ELF-1 (cell line): ENCODE measurements around the gene ENOX1.

Experiments
- DNase-seq: peaks from one replicate; pipeline ENCODE4 v3.0.0-alpha.2; 2016; ENCODE audit warnings: low read depth, low spot score

The ENOX1 gene

GRCh38 chr13:43291287-43292060, 495.3 kb downstream of the ENOX1 start:
- no peak for DNase-seq

GRCh38 chr13:43289470-43290255, 497.1 kb downstream of the ENOX1 start:
- DNase-seq: no peak

GRCh38 chr13:43286751-43287150, 500.0 kb downstream of the ENOX1 start:
- DNase-seq: no peak

- no peak for DNase-seq
Measured at GRCh38 chr13:43285933-43286597, 500.7 kb downstream of the ENOX1 start.

- no peak for DNase-seq
Measured at GRCh38 chr13:43284162-43284561, 502.6 kb downstream of the ENOX1 start.

GRCh38 chr13:43279696-43280095, 507.1 kb downstream of the ENOX1 start:
- no peak for DNase-seq

- no peak for DNase-seq
Measured at GRCh38 chr13:43278127-43278526, 508.6 kb downstream of the ENOX1 start.

- no peak for DNase-seq
Measured at GRCh38 chr13:43277142-43277541, 509.6 kb downstream of the ENOX1 start.

GRCh38 chr13:43274881-43275280, 511.9 kb downstream of the ENOX1 start:
- DNase-seq: no peak

- no peak for DNase-seq
Measured at GRCh38 chr13:43273362-43273761, 513.4 kb downstream of the ENOX1 start.

- DNase-seq: no peak
Measured at GRCh38 chr13:43272851-43273250, 513.9 kb downstream of the ENOX1 start.

- no peak for DNase-seq
Measured at GRCh38 chr13:43271152-43271551, 515.6 kb downstream of the ENOX1 start.

GRCh38 chr13:43270130-43270830, 516.5 kb downstream of the ENOX1 start:
- peak; percentile 49 for DNase-seq

- DNase-seq: peak; percentile 31
Measured at GRCh38 chr13:43269037-43269481, 517.7 kb downstream of the ENOX1 start.

- DNase-seq: no peak
Measured at GRCh38 chr13:43268632-43269031, 518.1 kb downstream of the ENOX1 start.

GRCh38 chr13:43267916-43268315, 518.9 kb downstream of the ENOX1 start:
- DNase-seq: no peak

- DNase-seq: peak; percentile 51
Measured at GRCh38 chr13:43266936-43267615, 519.7 kb downstream of the ENOX1 start.

- DNase-seq: no peak
Measured at GRCh38 chr13:43265028-43265427, 521.7 kb downstream of the ENOX1 start.

- no peak for DNase-seq
Measured at GRCh38 chr13:43264458-43264857, 522.3 kb downstream of the ENOX1 start.

GRCh38 chr13:43263047-43263446, 523.7 kb downstream of the ENOX1 start:
- no peak for DNase-seq

GRCh38 chr13:43260999-43261398, 525.8 kb downstream of the ENOX1 start:
- no peak for DNase-seq
